ENCODE results near the gene ARHGAP22. TPM values are rescaled to one million over a fixed set of nuclear protein-coding genes. Genes with fewer than 3 reads are reported as not detected.

Gene ARHGAP22
- total and polyA plus RNA-seq, 2 experiments from 2014 or later, result 4.8 to 10.7 TPM

- no peak for TF ChIP-seq ZNF462 (CRISPR knock-in tag; IDR thresholded peaks at IDR 0.05)
Measured at GRCh38 chr10:48543182-48543844, 61.6 kb downstream of the ARHGAP22 start (continued).

GRCh38 chr10:48542471-48543181 is 62.2 kb downstream of the ARHGAP22 start:
- peaks cover 34% of the 10 kb centered on the region for H3K4me1 Mint-ChIP-seq
- no peak overlapping the region for H3K4me3 ChIP-seq
- H4K20me1 ChIP-seq (replicated peaks; ENCODE audit: insufficient read depth), result no peaks in the 10 kb centered on the region
- no peaks in the 10 kb centered on the region for H3K27me3 ChIP-seq (ENCODE audit: insufficient read depth)
- no peak overlapping the region for H3K27ac ChIP-seq (ENCODE audit: low read depth)
- no peaks in the 10 kb centered on the region; the same call in 1 of the 2 replicates for H3F3A ChIP-seq (replicated peaks; ENCODE audit: low read depth)
- H3K9me2 ChIP-seq (ENCODE audit: insufficient read depth), result peaks cover 10% of the 10 kb centered on the region; the same call in 1 of the 2 replicates
- peaks cover 25% of the 10 kb centered on the region for H3K4me1 ChIP-seq (ENCODE audit: insufficient read depth)
- no peak overlapping the region for H3K4me3 Mint-ChIP-seq
- H3K4me2 ChIP-seq, result no peak overlapping the region
- no peak overlapping the region for H3K27ac Mint-ChIP-seq
- ATAC-seq (no peak), DNase-seq (ENCODE audit: low spot score) (no peak)
- H3K36me3 ChIP-seq (ENCODE audit: insufficient read depth), result no peaks in the 10 kb centered on the region
- 0 out of 2 replicates have a peak overlapping the region, but pooled peaks have one; percentile 2 for H2AFZ ChIP-seq
- H3K36me3 Mint-ChIP-seq (ENCODE audit: low read depth), result no peaks in the 10 kb centered on the region; the same call in 2 of the 3 replicates
- H3K9me3 Mint-ChIP-seq, result no peaks in the 10 kb centered on the region
- peaks cover 6% of the 10 kb centered on the region for H3K27me3 Mint-ChIP-seq (ENCODE audit: insufficient read depth, low read depth, poor library complexity)
- H3K79me2 ChIP-seq (replicated peaks; ENCODE audit: insufficient read depth), result no peaks in the 10 kb centered on the region
- TF ChIP-seq ETS1 (IDR thresholded peaks at IDR 0.05), result no peak
- TF ChIP-seq POLR2AphosphoS5 (IDR thresholded peaks at IDR 0.05; ENCODE audit: low read depth), result no peak
- TF ChIP-seq ZNF331 (CRISPR knock-in tag; IDR thresholded peaks at IDR 0.05; ENCODE audit: low read depth), result no peak
- no peak for TF ChIP-seq NANOG (IDR thresholded peaks at IDR 0.05; ENCODE audit: borderline replicate concordance)
- TF ChIP-seq JUNB (IDR thresholded peaks at IDR 0.05; ENCODE audit: unreplicated experiment), result no peak
- no peak for TF ChIP-seq REST (IDR thresholded peaks at IDR 0.05; ENCODE audit: unreplicated experiment)
- no peak for TF ChIP-seq CREB1 (CRISPR knock-in tag; IDR thresholded peaks at IDR 0.05; ENCODE audit: low read depth)

Measured in GM23338 (cell line).